Measurements from ENCODE around the gene EML6. TPM values are rescaled to one million over a fixed set of nuclear protein-coding genes. Genes with fewer than 3 reads are reported as not detected.

Gene EML6
- total and polyA plus RNA-seq, 2 experiments from 2014 or later: 2.7 to 6.2 TPM

DNA sequence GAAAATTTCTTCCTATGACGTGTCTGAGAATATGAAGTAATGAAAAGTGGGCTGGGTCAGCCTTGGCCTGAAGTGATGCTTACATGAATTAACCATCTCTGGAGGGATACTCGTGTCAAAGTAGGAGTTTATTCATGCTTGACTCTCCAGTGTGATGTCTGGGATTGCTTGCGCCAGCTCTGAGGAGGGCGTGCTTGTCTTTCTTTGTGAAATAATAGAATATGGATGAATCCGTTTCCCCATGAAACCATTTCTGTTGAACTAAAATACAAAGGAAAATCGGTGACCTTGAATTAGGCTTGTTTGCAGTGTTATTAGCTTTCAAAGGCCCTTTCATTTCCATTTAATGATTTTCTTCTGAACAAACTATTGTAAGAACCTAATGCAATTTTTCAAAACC, 77.9 kb downstream of the EML6 start:
- no peaks in the 10 kb centered on the region for H3F3A ChIP-seq (replicated peaks; ENCODE audit: low read depth)
- no peak overlapping the region for H3K4me2 ChIP-seq
- H3K4me1 ChIP-seq (ENCODE audit: insufficient read depth): peaks cover 4% of the 10 kb centered on the region; the same call in 1 of the 2 replicates
- H3K9me2 ChIP-seq (ENCODE audit: insufficient read depth): peaks cover 2% of the 10 kb centered on the region; the same call in 1 of the 2 replicates
- H3K27me3 ChIP-seq (ENCODE audit: insufficient read depth): no peaks in the 10 kb centered on the region
- Mint-ChIP-seq H3K4me1 (peaks cover 11% of the 10 kb centered on the region; the same call in 2 of the 3 replicates), H3K4me3 (no peak overlapping the region), H3K27me3 (ENCODE audit: insufficient read depth, low read depth, poor library complexity) (peaks cover 3% of the 10 kb centered on the region), H3K36me3 (ENCODE audit: low read depth) (no peaks in the 10 kb centered on the region), H3K9me3 (no peaks in the 10 kb centered on the region), H3K27ac (no peak overlapping the region)
- TF ChIP-seq NANOG (IDR thresholded peaks at IDR 0.05; ENCODE audit: borderline replicate concordance) (no peak), EZH2phosphoT487 (IDR thresholded peaks at IDR 0.05; ENCODE audit: unreplicated experiment) (no peak), EZH2 (IDR thresholded peaks at IDR 0.05; ENCODE audit: low read depth, unreplicated experiment) (no peak), POLR2AphosphoS5 (IDR thresholded peaks at IDR 0.05; ENCODE audit: low read depth) (no peak), CREB1 (CRISPR knock-in tag; IDR thresholded peaks at IDR 0.05; ENCODE audit: low read depth) (no peak), JUNB (IDR thresholded peaks at IDR 0.05; ENCODE audit: unreplicated experiment) (no peak), ZNF114 (CRISPR knock-in tag; IDR thresholded peaks at IDR 0.05) (no peak), STAT1 (IDR thresholded peaks at IDR 0.05; ENCODE audit: unreplicated experiment) (no peak), ZNF331 (CRISPR knock-in tag; IDR thresholded peaks at IDR 0.05; ENCODE audit: low read depth) (no peak)
- TF ChIP-seq, protein P1, sequence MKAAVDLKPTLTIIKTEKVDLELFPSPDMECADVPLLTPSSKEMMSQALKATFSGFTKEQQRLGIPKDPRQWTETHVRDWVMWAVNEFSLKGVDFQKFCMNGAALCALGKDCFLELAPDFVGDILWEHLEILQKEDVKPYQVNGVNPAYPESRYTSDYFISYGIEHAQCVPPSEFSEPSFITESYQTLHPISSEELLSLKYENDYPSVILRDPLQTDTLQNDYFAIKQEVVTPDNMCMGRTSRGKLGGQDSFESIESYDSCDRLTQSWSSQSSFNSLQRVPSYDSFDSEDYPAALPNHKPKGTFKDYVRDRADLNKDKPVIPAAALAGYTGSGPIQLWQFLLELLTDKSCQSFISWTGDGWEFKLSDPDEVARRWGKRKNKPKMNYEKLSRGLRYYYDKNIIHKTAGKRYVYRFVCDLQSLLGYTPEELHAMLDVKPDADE (IDR thresholded peaks at IDR 0.05): no peak
- TF ChIP-seq, protein P2, sequence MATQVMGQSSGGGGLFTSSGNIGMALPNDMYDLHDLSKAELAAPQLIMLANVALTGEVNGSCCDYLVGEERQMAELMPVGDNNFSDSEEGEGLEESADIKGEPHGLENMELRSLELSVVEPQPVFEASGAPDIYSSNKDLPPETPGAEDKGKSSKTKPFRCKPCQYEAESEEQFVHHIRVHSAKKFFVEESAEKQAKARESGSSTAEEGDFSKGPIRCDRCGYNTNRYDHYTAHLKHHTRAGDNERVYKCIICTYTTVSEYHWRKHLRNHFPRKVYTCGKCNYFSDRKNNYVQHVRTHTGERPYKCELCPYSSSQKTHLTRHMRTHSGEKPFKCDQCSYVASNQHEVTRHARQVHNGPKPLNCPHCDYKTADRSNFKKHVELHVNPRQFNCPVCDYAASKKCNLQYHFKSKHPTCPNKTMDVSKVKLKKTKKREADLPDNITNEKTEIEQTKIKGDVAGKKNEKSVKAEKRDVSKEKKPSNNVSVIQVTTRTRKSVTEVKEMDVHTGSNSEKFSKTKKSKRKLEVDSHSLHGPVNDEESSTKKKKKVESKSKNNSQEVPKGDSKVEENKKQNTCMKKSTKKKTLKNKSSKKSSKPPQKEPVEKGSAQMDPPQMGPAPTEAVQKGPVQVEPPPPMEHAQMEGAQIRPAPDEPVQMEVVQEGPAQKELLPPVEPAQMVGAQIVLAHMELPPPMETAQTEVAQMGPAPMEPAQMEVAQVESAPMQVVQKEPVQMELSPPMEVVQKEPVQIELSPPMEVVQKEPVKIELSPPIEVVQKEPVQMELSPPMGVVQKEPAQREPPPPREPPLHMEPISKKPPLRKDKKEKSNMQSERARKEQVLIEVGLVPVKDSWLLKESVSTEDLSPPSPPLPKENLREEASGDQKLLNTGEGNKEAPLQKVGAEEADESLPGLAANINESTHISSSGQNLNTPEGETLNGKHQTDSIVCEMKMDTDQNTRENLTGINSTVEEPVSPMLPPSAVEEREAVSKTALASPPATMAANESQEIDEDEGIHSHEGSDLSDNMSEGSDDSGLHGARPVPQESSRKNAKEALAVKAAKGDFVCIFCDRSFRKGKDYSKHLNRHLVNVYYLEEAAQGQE (IDR thresholded peaks at IDR 0.05; ENCODE audit: unreplicated experiment): no peak
- TF ChIP-seq, protein P3, sequence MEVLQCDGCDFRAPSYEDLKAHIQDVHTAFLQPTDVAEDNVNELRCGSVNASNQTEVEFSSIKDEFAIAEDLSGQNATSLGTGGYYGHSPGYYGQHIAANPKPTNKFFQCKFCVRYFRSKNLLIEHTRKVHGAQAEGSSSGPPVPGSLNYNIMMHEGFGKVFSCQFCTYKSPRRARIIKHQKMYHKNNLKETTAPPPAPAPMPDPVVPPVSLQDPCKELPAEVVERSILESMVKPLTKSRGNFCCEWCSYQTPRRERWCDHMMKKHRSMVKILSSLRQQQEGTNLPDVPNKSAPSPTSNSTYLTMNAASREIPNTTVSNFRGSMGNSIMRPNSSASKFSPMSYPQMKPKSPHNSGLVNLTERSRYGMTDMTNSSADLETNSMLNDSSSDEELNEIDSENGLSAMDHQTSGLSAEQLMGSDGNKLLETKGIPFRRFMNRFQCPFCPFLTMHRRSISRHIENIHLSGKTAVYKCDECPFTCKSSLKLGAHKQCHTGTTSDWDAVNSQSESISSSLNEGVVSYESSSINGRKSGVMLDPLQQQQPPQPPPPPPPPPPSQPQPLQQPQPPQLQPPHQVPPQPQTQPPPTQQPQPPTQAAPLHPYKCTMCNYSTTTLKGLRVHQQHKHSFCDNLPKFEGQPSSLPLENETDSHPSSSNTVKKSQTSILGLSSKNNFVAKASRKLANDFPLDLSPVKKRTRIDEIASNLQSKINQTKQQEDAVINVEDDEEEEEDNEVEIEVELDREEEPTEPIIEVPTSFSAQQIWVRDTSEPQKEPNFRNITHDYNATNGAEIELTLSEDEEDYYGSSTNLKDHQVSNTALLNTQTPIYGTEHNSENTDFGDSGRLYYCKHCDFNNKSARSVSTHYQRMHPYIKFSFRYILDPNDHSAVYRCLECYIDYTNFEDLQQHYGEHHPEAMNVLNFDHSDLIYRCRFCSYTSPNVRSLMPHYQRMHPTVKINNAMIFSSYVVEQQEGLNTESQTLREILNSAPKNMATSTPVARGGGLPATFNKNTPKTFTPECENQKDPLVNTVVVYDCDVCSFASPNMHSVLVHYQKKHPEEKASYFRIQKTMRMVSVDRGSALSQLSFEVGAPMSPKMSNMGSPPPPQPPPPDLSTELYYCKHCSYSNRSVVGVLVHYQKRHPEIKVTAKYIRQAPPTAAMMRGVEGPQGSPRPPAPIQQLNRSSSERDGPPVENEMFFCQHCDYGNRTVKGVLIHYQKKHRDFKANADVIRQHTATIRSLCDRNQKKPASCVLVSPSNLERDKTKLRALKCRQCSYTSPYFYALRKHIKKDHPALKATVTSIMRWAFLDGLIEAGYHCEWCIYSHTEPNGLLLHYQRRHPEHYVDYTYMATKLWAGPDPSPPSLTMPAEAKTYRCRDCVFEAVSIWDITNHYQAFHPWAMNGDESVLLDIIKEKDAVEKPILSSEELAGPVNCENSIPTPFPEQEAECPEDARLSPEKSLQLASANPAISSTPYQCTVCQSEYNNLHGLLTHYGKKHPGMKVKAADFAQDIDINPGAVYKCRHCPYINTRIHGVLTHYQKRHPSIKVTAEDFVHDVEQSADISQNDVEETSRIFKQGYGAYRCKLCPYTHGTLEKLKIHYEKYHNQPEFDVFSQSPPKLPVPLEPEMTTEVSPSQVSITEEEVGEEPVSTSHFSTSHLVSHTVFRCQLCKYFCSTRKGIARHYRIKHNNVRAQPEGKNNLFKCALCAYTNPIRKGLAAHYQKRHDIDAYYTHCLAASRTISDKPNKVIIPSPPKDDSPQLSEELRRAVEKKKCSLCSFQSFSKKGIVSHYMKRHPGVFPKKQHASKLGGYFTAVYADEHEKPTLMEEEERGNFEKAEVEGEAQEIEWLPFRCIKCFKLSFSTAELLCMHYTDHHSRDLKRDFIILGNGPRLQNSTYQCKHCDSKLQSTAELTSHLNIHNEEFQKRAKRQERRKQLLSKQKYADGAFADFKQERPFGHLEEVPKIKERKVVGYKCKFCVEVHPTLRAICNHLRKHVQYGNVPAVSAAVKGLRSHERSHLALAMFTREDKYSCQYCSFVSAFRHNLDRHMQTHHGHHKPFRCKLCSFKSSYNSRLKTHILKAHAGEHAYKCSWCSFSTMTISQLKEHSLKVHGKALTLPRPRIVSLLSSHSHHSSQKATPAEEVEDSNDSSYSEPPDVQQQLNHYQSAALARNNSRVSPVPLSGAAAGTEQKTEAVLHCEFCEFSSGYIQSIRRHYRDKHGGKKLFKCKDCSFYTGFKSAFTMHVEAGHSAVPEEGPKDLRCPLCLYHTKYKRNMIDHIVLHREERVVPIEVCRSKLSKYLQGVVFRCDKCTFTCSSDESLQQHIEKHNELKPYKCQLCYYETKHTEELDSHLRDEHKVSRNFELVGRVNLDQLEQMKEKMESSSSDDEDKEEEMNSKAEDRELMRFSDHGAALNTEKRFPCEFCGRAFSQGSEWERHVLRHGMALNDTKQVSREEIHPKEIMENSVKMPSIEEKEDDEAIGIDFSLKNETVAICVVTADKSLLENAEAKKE (CRISPR knock-in tag; IDR thresholded peaks at IDR 0.05): no peak
- TF ChIP-seq, protein P4, sequence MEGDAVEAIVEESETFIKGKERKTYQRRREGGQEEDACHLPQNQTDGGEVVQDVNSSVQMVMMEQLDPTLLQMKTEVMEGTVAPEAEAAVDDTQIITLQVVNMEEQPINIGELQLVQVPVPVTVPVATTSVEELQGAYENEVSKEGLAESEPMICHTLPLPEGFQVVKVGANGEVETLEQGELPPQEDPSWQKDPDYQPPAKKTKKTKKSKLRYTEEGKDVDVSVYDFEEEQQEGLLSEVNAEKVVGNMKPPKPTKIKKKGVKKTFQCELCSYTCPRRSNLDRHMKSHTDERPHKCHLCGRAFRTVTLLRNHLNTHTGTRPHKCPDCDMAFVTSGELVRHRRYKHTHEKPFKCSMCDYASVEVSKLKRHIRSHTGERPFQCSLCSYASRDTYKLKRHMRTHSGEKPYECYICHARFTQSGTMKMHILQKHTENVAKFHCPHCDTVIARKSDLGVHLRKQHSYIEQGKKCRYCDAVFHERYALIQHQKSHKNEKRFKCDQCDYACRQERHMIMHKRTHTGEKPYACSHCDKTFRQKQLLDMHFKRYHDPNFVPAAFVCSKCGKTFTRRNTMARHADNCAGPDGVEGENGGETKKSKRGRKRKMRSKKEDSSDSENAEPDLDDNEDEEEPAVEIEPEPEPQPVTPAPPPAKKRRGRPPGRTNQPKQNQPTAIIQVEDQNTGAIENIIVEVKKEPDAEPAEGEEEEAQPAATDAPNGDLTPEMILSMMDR (conservative IDR thresholded peaks at IDR 0.05; ENCODE audit: low read depth in 2 of 2): no peak
- no peak overlapping the region for H3K4me3 ChIP-seq
- no peak overlapping the region for H2AFZ ChIP-seq
- DNase-seq (ENCODE audit: low spot score): no peak
- H4K20me1 ChIP-seq (replicated peaks; ENCODE audit: insufficient read depth): no peaks in the 10 kb centered on the region
- no peak overlapping the region for H3K27ac ChIP-seq (ENCODE audit: low read depth)
- no peak for ATAC-seq
- H3K36me3 ChIP-seq (ENCODE audit: insufficient read depth): no peaks in the 10 kb centered on the region
- H3K79me2 ChIP-seq (replicated peaks; ENCODE audit: insufficient read depth): no peaks in the 10 kb centered on the region

Measured in GM23338 (cell line).